Hepatocyte (in vitro differentiated cells): ENCODE results near the gene ZFPM1.

ENCODE experiments used
- CTCF ChIP-seq: fragments of 200-600 bp; sonication (generic); IDR thresholded peaks from 2 replicates; pipeline ENCODE4 v1.5.1; 2016; ENCODE audit warnings: antibody characterized with exemption, mild to moderate bottlenecking; ENCODE audit not compliant: poor library complexity
- EZH2phosphoT487 ChIP-seq: fragments of 200-600 bp; sonication (generic); IDR thresholded peaks from one replicate; pipeline ENCODE4 v1.6.1; 2018; ENCODE audit warnings: antibody characterized with exemption, mild to moderate bottlenecking, low read depth, moderate library complexity; ENCODE audit not compliant: unreplicated experiment, severe bottlenecking

- TF ChIP-seq CTCF (no peak), EZH2phosphoT487 (no peak)
Measured at GRCh38 chr16:88486398-88487123, 33.5 kb downstream of the ZFPM1 start.
